Left colon (tissue), 2 donors: Measurements from ENCODE around the gene GAS6. TPM values are rescaled to one million over a fixed set of nuclear protein-coding genes. Genes with fewer than 3 reads are reported as not detected.

Experiments used
- ATAC-seq: fragments of 200-7000 bp; cut with Tn5 transposase; one replicate; pipeline ENCODE4 v1.9.1; 2020; ENCODE audit warnings: mild to moderate bottlenecking, moderate library complexity
- DNase-seq, 2 donors: peaks; one replicate each; pipeline ENCODE4 v3.0.0-alpha.2; 2020
- intact Hi-C, 2 donors: fragments of 100-400 bp; cut with DNase I in 1 of 2; cut with micrococcal nuclease in 1 of 2; formaldehyde crosslinking; loops; one replicate each; pipeline versions ENCODE4 v1.11.2 to v1.14.0; 2022; cut with DNase I, micrococcal nuclease
- total RNA-seq, 2 donors: library from RNA; stranded (reverse); fragmentation: NEBNext Ultra II Directional; extraction: Animal tissue kit (Norgen Biotek cat#: 25700); gene quantifications; one replicate each; pipeline ENCODE4 v1.2.1, GENCODE V29; 2021
- donor health status: DM: no; HTN: no; CAD: no.
- donor health status: DM: yes; HTN: yes; CAD: no.

Gene GAS6
- total RNA-seq, 2 donors from 2014 or later: 125 to 185 TPM

- DNase-seq (no peak), ATAC-seq (peak; percentile 3)
- intact Hi-C loops: loop anchor here in 1 of 2 donors (5.0 kb wide), 1 partner anchor 129 kb away; no protein-coding TSS in a partner anchor
These were observed 45.8 kb downstream of the GAS6 start for GRCh38 chr13:113817860-113818691.

- intact Hi-C loops: loop anchor here in 1 of 2 donors (5.0 kb wide), 1 partner anchor 130 kb away; no protein-coding TSS in a partner anchor
- ATAC-seq: peak; percentile 73
- peak; percentile 92 to 97 for DNase-seq
These were observed 46.7 kb downstream of the GAS6 start for GRCh38 chr13:113816946-113817859.

GRCh38 chr13:113816254-113816929, 47.5 kb downstream of the GAS6 start:
- ATAC-seq (no peak), DNase-seq (no peak)
- intact Hi-C loops: loop anchor here in 1 of 2 donors (5.0 kb wide), 1 partner anchor 131 kb away; no protein-coding TSS in a partner anchor

- DNase-seq: no peak
- no peak for ATAC-seq
- intact Hi-C loops: loop anchor here in 1 of 2 donors (5.0 kb wide), 1 partner anchor 132 kb away; no protein-coding TSS in a partner anchor
These were observed 48.5 kb downstream of the GAS6 start for GRCh38 chr13:113815151-113816058.

GRCh38 chr13:113814435-113814821, 49.4 kb downstream of the GAS6 start:
- no peak for DNase-seq
- no peak for ATAC-seq
- intact Hi-C loops: no loop called here

- ATAC-seq: no peak
- intact Hi-C loops: no loop called here
These were observed 50.0 kb downstream of the GAS6 start for GRCh38 chr13:113813749-113814434.

GRCh38 chr13:113813070-113813748, 50.7 kb downstream of the GAS6 start:
- ATAC-seq: no peak
- no peak for DNase-seq
- intact Hi-C loops: no loop called here

More at GRCh38 chr13:113813749-113814434, 50.0 kb downstream of the GAS6 start:
- no peak for DNase-seq

- ATAC-seq: no peak
- no peak for DNase-seq
- intact Hi-C loops: no loop called here
These were observed 51.5 kb downstream of the GAS6 start for GRCh38 chr13:113812178-113813040.

- intact Hi-C loops: no loop called here
- no peak for DNase-seq
- ATAC-seq: no peak
These were observed 52.6 kb downstream of the GAS6 start for GRCh38 chr13:113811081-113811928.

- intact Hi-C loops: no loop called here
- ATAC-seq: no peak
- DNase-seq: no peak
These were observed 53.2 kb downstream of the GAS6 start for GRCh38 chr13:113810640-113811039.

- intact Hi-C loops: no loop called here
- DNase-seq (no peak), ATAC-seq (no peak)
These were observed 53.9 kb downstream of the GAS6 start for GRCh38 chr13:113809934-113810333.

GRCh38 chr13:113808058-113808834, 55.6 kb downstream of the GAS6 start:
- no peak for ATAC-seq
- intact Hi-C loops: no loop called here
- DNase-seq: no peak

GRCh38 chr13:113806526-113806925, 57.4 kb downstream of the GAS6 start:
- intact Hi-C loops: no loop called here
- DNase-seq (no peak), ATAC-seq (no peak)

GRCh38 chr13:113806104-113806471, 57.8 kb downstream of the GAS6 start:
- intact Hi-C loops: no loop called here
- ATAC-seq (no peak), DNase-seq (no peak)
